Stomach (tissue), 9 donors: ENCODE results near the gene CPSF4L. TPM values are rescaled to one million over a fixed set of nuclear protein-coding genes. Genes with fewer than 3 reads are reported as not detected.

Experiments
- DNase-seq, 2 donors: peaks; one replicate each; pipeline versions ENCODE4 v3.0.0 to v3.0.0-alpha.2; 2013 to 2019
- H3K27ac ChIP-seq, 5 donors: fragments of 200-600 bp in 4 of 5; sonication (generic) in 4 of 5; one replicate each; pipeline ENCODE4 v1.5.1; 2013 to 2019; ENCODE audit warnings: mild to moderate bottlenecking in 1 of 5, moderate library complexity in 1 of 5
- H3K27me3 ChIP-seq, 3 donors: fragments of 200-600 bp; sonication (generic); one replicate each; pipeline ENCODE4 v1.5.1; 2017 to 2019; ENCODE audit warnings: mixed run types in 1 of 3
- H3K36me3 ChIP-seq, 4 donors: fragments of 200-600 bp; sonication (generic); 1 replicate in 3 of 4; 2 replicates in 1 of 4; pipeline ENCODE4 v1.5.1; 2016 to 2019
- H3K4me1 ChIP-seq, 4 donors: fragments of 200-600 bp; sonication (generic); one replicate each; pipeline ENCODE4 v1.5.1; 2016 to 2019
- H3K4me3 ChIP-seq, 4 donors: fragments of 200-600 bp; sonication (generic) in 3 of 4; one replicate each; pipeline ENCODE4 v1.5.1; 2016 to 2019; ENCODE audit warnings: mild to moderate bottlenecking in 1 of 4
- H3K9me3 ChIP-seq, 4 donors: fragments of 200-600 bp; sonication (generic); one replicate each; pipeline ENCODE4 v1.5.1; 2016 to 2019
- CTCF ChIP-seq, 7 experiments: fragments of 450-650 bp in 4 of 7; fragments of 200-600 bp in 3 of 7; sonication (generic) in 3 of 7; IDR thresholded peaks; one replicate each; pipeline ENCODE4 v1.5.1; 2016 to 2019; ENCODE audit warnings: antibody characterized with exemption in 7 of 7, control low read depth in 2 of 7, mild to moderate bottlenecking in 1 of 7
- EP300 ChIP-seq: sonication (generic); formaldehyde crosslinking; IDR thresholded peaks from one replicate; pipeline ENCODE4 v1.6.1; 2017; ENCODE audit warnings: antibody characterized with exemption
- POLR2A ChIP-seq, 4 donors: fragments of 450-650 bp; IDR thresholded peaks; one replicate each; pipeline ENCODE4 v1.6.1; 2016; ENCODE audit warnings: antibody characterized with exemption in 4 of 4, control low read depth in 2 of 4, mild to moderate bottlenecking in 1 of 4, moderate library complexity in 1 of 4
- POLR2AphosphoS5 ChIP-seq, 3 donors: sonication (generic); formaldehyde crosslinking; IDR thresholded peaks; one replicate each; pipeline ENCODE4 v1.6.1; 2016; ENCODE audit warnings: antibody characterized with exemption in 3 of 3
- WGBS, 5 donors: extraction: QIAGEN DNeasy Blood & Tissue Kit in 3 of 5; methylation state at CpG; one replicate each; pipeline versions ENCODE4 v1.1.5 to v1.1.7; 2013 to 2018; 5-methylcytosine and 5-hydroxymethylcytosine counted together
- intact Hi-C: fragments of 100-400 bp; cut with DNase I; formaldehyde crosslinking; loops from one replicate; pipeline ENCODE4 v1.15.1; 2023; ENCODE audit warnings: low total_unique reads
- polyA plus RNA-seq, 3 donors: library from polyadenylated mRNA; stranded (reverse); fragments of 200-250 nt; gene quantifications; one replicate each; pipeline ENCODE4 v1.2.3, GENCODE V29; 2013
- total RNA-seq, 5 donors: library from RNA; depleted of rRNA; stranded (reverse); fragments of >200 nt; gene quantifications; one replicate each; pipeline versions ENCODE4 v1.1.0 to v1.2.3, GENCODE V29; 2014 to 2016
- donor health status: healthy with polysubstance abuse.
- donor health status: Bipolar disorder and iron deficiency.
- donor health status: healthy.

The CPSF4L gene
- total and polyA plus RNA-seq, 8 donors: not detected

DNA sequence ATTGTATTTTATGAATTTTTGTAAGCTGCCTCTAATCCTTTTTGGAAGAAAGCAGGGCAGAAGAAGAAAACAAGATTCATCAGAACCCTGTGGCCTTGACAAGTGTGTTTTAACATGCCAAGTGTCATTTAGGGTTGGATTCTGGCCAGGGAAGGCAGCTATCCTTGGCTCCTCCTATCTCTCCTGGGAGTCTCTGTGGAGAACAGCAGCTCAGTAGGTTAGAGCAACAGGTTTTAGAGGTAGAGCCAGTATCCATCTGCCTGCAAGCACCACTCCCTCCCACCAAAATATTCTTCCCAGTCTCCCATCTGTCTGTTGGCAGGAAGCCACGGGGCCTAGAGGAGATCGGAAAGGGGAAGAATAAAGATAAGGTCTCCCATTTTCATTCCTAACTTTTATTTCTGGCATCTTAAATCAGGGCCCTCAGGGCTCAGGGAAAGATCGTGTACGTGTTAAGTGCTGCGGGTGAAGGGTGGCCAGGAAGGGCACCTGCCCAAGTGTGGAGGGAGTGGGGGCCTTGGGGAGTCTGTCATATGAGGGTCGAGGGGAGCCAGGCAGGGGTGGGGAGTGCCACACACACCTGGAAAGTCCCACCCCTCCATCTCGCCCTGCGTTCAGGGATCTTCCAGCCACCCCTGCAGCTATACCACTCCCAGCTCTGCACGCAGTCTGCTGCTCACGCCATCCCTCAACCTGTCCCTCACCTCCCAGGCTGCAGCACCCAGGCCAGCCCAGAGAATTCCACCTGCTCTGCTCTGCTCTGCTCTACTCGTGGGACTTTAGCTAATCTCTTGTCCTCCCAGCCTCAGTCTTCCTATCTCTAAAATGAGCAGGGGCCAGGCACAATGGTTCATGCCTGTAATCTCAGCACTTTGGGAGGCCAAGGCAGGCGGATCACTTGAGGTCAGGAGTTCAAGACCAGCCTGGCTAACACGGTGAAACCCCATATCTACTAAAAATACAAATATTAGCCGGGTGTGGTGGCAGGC lies 17.1 kb upstream of the CPSF4L start:
- H3K27me3 ChIP-seq: no peaks in the 10 kb centered on the region
- WGBS, 5 donors: 25 to 37% (median 36%) methylated on average over 13 to 14 of the region's 14 CpGs
- intact Hi-C loops: no loop called here
- peak overlapping the region in 1 of 4 donors; percentile 8 for H3K4me3 ChIP-seq
- TF ChIP-seq POLR2AphosphoS5 (IDR thresholded peaks at IDR 0.05) (no peak), POLR2A (IDR thresholded peaks at IDR 0.05) (no peak), EP300 (no peak), CTCF (IDR thresholded peaks at IDR 0.05) (no peak)
- DNase-seq: peak; percentile 51 to 75
- H3K9me3 ChIP-seq: no peaks in the 10 kb centered on the region
- peaks cover 0 to 26% (median 12%) of the 10 kb centered on the region in 4 donors for H3K36me3 ChIP-seq
- H3K27ac ChIP-seq: peak overlapping the region; percentile 45 to 90 (median 79)
- H3K4me1 ChIP-seq: peaks cover 27 to 57% (median 42%) of the 10 kb centered on the region in 4 donors

DNA sequence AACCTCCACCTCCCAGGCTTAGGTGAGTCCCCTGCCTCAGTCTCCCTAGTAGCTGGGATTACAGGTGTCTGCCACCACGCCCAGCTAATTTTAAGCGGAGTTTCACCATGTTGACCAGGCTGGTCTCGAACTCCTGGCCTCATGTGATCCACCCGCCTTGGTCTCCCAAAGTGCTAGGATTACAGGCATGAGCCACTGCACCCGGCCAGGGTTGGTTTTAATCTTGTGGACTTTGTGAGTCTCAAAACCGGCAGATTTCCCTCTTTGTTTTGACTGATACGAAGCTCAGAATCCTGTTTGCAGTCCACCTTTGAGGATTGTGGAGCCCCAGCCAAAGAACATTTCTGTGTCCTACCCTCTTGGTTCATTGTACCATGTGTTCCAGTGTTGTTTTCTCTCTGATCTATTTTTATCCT lies 16.4 kb upstream of the CPSF4L start:
- peak; percentile 71 to 73 for DNase-seq
- no peaks in the 10 kb centered on the region for H3K27me3 ChIP-seq
- peaks cover 0 to 19% (median 6%) of the 10 kb centered on the region in 4 donors for H3K36me3 ChIP-seq
- no peak for TF ChIP-seq CTCF (IDR thresholded peaks at IDR 0.05)
- peak in 1 of 3 donors; percentile 37 for TF ChIP-seq POLR2AphosphoS5 (IDR thresholded peaks at IDR 0.05)
- no peak overlapping the region for H3K4me3 ChIP-seq
- WGBS, 5 donors: 26 to 39% (median 31%) methylated on average over 7 of the region's 7 CpGs
- intact Hi-C loops: no loop called here
- H3K4me1 ChIP-seq: peaks cover 27 to 50% (median 35%) of the 10 kb centered on the region in 4 donors
- peak overlapping the region; percentile 45 to 90 (median 73) for H3K27ac ChIP-seq
- H3K9me3 ChIP-seq: no peaks in the 10 kb centered on the region

- Histone ChIP-seq H3K4me1 (peaks cover 17 to 21% (median 20%) of the 10 kb centered on the region in 4 donors), H3K9me3 (no peaks in the 10 kb centered on the region), H3K27me3 (no peaks in the 10 kb centered on the region), H3K27ac (no peak overlapping the region), H3K36me3 (no peaks in the 10 kb centered on the region), H3K4me3 (no peak overlapping the region)
- intact Hi-C loops: no loop called here
- TF ChIP-seq CTCF (IDR thresholded peaks at IDR 0.05) (no peak), POLR2AphosphoS5 (IDR thresholded peaks at IDR 0.05) (no peak), POLR2A (IDR thresholded peaks at IDR 0.05) (no peak), EP300 (no peak)
- no peak for DNase-seq
- WGBS, 5 donors: 93 to 96% (median 94%) methylated on average over 4 of the region's 4 CpGs
Measured at GRCh38 chr17:73274490-73274889, 12.8 kb upstream of the CPSF4L start.

GRCh38 chr17:73272906-73273218 lies 11.2 kb upstream of the CPSF4L start:
- DNase-seq: peak in 1 of 2 donors; percentile 51
- Histone ChIP-seq H3K27me3 (no peaks in the 10 kb centered on the region), H3K36me3 (no peaks in the 10 kb centered on the region), H3K4me3 (no peak overlapping the region), H3K27ac (no peak overlapping the region), H3K4me1 (peaks cover 1 to 5% (median 5%) of the 10 kb centered on the region in 4 donors), H3K9me3 (no peaks in the 10 kb centered on the region)
- intact Hi-C loops: no loop called here
- 37 to 78% (median 60%) methylated on average over 8 of the region's 8 CpGs for WGBS, 5 donors
- TF ChIP-seq CTCF (IDR thresholded peaks at IDR 0.05) (no peak), POLR2A (IDR thresholded peaks at IDR 0.05) (no peak), POLR2AphosphoS5 (IDR thresholded peaks at IDR 0.05) (no peak)
